ENCODE data around the gene PLSCR1. TPM values are rescaled to one million over a fixed set of nuclear protein-coding genes. Genes with fewer than 3 reads are reported as not detected.

The PLSCR1 gene
- total RNA-seq, 1 donor from 2014 or later: 12.0 TPM

DNA sequence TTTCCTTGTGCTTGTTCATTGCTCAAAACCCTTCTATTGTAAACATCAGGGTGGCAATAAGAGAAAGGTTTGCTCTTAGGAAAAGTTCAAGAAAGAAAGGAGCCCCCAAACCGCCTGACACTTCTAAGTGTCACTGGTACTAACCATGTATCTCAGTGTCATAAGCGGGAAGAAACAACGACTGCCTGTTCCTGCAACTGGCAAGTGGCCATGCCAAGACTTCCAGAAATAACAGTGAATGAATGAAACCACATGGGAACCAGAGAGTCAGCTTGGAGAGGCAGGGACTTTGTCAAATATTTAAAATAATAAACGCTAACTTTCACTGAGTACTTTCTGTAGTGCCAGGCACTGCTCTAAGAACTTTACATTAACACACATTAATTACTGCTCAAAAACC is 76.2 kb downstream of the PLSCR1 start:
- Histone ChIP-seq H3K4me1 (ENCODE audit: control insufficient read depth in 3 of 3, insufficient read depth in 3 of 3, low read length in 3 of 3) (peaks cover 0 to 5% (median 0%) of the 10 kb centered on the region in 3 donors), H3K4me3 (ENCODE audit: low read length in 3 of 3) (no peak overlapping the region), H3K36me3 (ENCODE audit: control insufficient read depth in 3 of 3, insufficient read depth in 3 of 3, low read length in 3 of 3) (no peaks in the 10 kb centered on the region), H3K27me3 (ENCODE audit: control insufficient read depth in 3 of 3, insufficient read depth in 3 of 3, low read length in 3 of 3) (peaks cover 0 to 4% (median 0%) of the 10 kb centered on the region in 3 donors), H3K9me3 (ENCODE audit: control insufficient read depth in 3 of 3, low read length in 3 of 3) (no peaks in the 10 kb centered on the region), H3K9ac (ENCODE audit: low read depth in 1 of 3, low read length in 3 of 3) (no peak overlapping the region), H3K27ac (ENCODE audit: low read depth, low read length) (no peak overlapping the region)

GRCh38 chr3:146466604-146467003 is 77.8 kb downstream of the PLSCR1 start:
- Histone ChIP-seq H3K36me3 (ENCODE audit: control insufficient read depth in 3 of 3, insufficient read depth in 3 of 3, low read length in 3 of 3) (no peaks in the 10 kb centered on the region), H3K27ac (ENCODE audit: low read depth, low read length) (no peak overlapping the region), H3K9ac (ENCODE audit: low read depth in 1 of 3, low read length in 3 of 3) (no peak overlapping the region), H3K4me1 (ENCODE audit: control insufficient read depth in 3 of 3, insufficient read depth in 3 of 3, low read length in 3 of 3) (peaks cover 0 to 5% (median 0%) of the 10 kb centered on the region in 3 donors), H3K27me3 (ENCODE audit: control insufficient read depth in 3 of 3, insufficient read depth in 3 of 3, low read length in 3 of 3) (peaks cover 0 to 4% (median 0%) of the 10 kb centered on the region in 3 donors), H3K9me3 (ENCODE audit: control insufficient read depth in 3 of 3, low read length in 3 of 3) (no peaks in the 10 kb centered on the region), H3K4me3 (ENCODE audit: low read length in 3 of 3) (no peak overlapping the region)

- Histone ChIP-seq H3K36me3 (ENCODE audit: control insufficient read depth in 3 of 3, insufficient read depth in 3 of 3, low read length in 3 of 3) (no peaks in the 10 kb centered on the region), H3K27ac (ENCODE audit: low read depth, low read length) (no peak overlapping the region), H3K27me3 (ENCODE audit: control insufficient read depth in 3 of 3, insufficient read depth in 3 of 3, low read length in 3 of 3) (peaks cover 0 to 4% (median 0%) of the 10 kb centered on the region in 3 donors), H3K4me3 (ENCODE audit: low read length in 3 of 3) (no peak overlapping the region), H3K9ac (ENCODE audit: low read depth in 1 of 3, low read length in 3 of 3) (no peak overlapping the region), H3K4me1 (ENCODE audit: control insufficient read depth in 3 of 3, insufficient read depth in 3 of 3, low read length in 3 of 3) (peaks cover 0 to 5% (median 0%) of the 10 kb centered on the region in 3 donors), H3K9me3 (ENCODE audit: control insufficient read depth in 3 of 3, low read length in 3 of 3) (no peaks in the 10 kb centered on the region)
Measured at GRCh38 chr3:146465693-146466465, 78.5 kb downstream of the PLSCR1 start.

Small RNA genes within 50 kb of the gene (small RNA-seq; reads per million reads assigned to genes)
- not detected for gene RNU6-428P

Other genes starting within 250 kb of the PLSCR1 start
- gene PLSCR2, start 75.0 kb downstream of the PLSCR1 start, total RNA-seq: not detected
- not detected for gene PLSCR5, start 60.7 kb upstream of the PLSCR1 start, total RNA-seq

Data from skeletal muscle tissue (tissue), 5 donors.